Endothelial cell of umbilical vein (primary cell): Measurements from ENCODE around the gene TMEM266. TPM values are rescaled to one million over a fixed set of nuclear protein-coding genes. Genes with fewer than 3 reads are reported as not detected.

Source experiments
- BruUV-seq: library from RNA; stranded (reverse); fragments of 400-500 nt; replicated peaks from 2 replicates; lab custom pipeline; 2021; lab: Mats Ljungman, UMichigan
- CTCF ChIA-PET: fragments of 300-600, 350-600 bp; sonication (Branson Sonifier 250); formaldehyde crosslinking; loops from one replicate; lab custom pipeline; 2021; ENCODE audit warnings: antibody characterized with exemption, inconsistent platforms; lab: Charles Lee
- POLR2A ChIA-PET: fragments of 300-600, 350-600 bp; sonication (Branson Sonifier 250); formaldehyde crosslinking; loops from one replicate; lab custom pipeline; 2021; ENCODE audit warnings: antibody characterized with exemption, inconsistent platforms; lab: Charles Lee
- DNase-seq: peaks from one replicate; pipeline ENCODE4 v3.0.0-alpha.2; 2011; ENCODE audit warnings: low read depth, low spot score
- FAIRE-seq: peaks from 2 replicates; lab custom pipeline; 2011; peaks lifted over from hg19 to GRCh38; lab: Jason Lieb, UNC
- H2AFZ ChIP-seq: 2 replicates; pipeline ENCODE4 v1.6.0; 2012; ENCODE audit warnings: low read depth, low read length, control low read depth, inconsistent platforms
- H3K27ac ChIP-seq: 2 replicates; pipeline ENCODE4 v1.5.1; 2011; ENCODE audit warnings: low read depth, mild to moderate bottlenecking, control low read depth, low read length, moderate library complexity; ENCODE audit not compliant: insufficient read depth
- H3K27me3 ChIP-seq, 2 experiments: 2 replicates each; pipeline versions ENCODE4 v1.6.0 to v1.6.1; 2011; ENCODE audit warnings: low read length in 2 of 2, mixed read lengths in 1 of 2; ENCODE audit not compliant: control insufficient read depth in 2 of 2, insufficient read depth in 2 of 2
- H3K36me3 ChIP-seq, 2 experiments: 2 replicates in 1 of 2; 3 replicates in 1 of 2; pipeline ENCODE4 v1.5.1; 2011; ENCODE audit warnings: low read length in 2 of 2, mild to moderate bottlenecking in 1 of 2, moderate library complexity in 1 of 2; ENCODE audit not compliant: control insufficient read depth in 2 of 2, insufficient read depth in 2 of 2; ENCODE audit errors: extremely low read depth in 1 of 2
- H3K4me1 ChIP-seq: 3 replicates; pipeline ENCODE4 v1.5.1; 2011; ENCODE audit warnings: mild to moderate bottlenecking, low read length; ENCODE audit not compliant: control insufficient read depth, insufficient read depth; ENCODE audit errors: extremely low read depth
- H3K4me2 ChIP-seq: 2 replicates; pipeline ENCODE4 v1.6.1; 2011; ENCODE audit warnings: low read length, control low read depth, mixed read lengths; ENCODE audit not compliant: insufficient read depth
- H3K4me3 ChIP-seq, 3 experiments: fragments of 200-600 bp in 1 of 3; sonication (generic), shearing (Covaris generic) in 1 of 3; replicated peaks in 1 of 3; 2 replicates each; pipeline ENCODE4 v1.5.1; 2011 to 2016; ENCODE audit warnings: control low read depth in 3 of 3, low read length in 3 of 3, mild to moderate bottlenecking in 2 of 3, inconsistent platforms in 1 of 3, low read depth in 1 of 3, moderate library complexity in 1 of 3; ENCODE audit not compliant: insufficient read depth in 1 of 3
- H3K79me2 ChIP-seq: 2 replicates; pipeline ENCODE4 v1.6.0; 2012; ENCODE audit warnings: low read length, inconsistent platforms; ENCODE audit not compliant: control insufficient read depth, insufficient read depth
- H3K9ac ChIP-seq: replicated peaks from 2 replicates; pipeline ENCODE3; 2011; ENCODE audit warnings: low read length, control low read depth; ENCODE audit not compliant: insufficient read depth; ENCODE audit errors: extremely low read depth
- H3K9me1 ChIP-seq: replicated peaks from 3 replicates; pipeline ENCODE4 v1.6.0; 2011; ENCODE audit warnings: mild to moderate bottlenecking, low read length; ENCODE audit not compliant: control insufficient read depth, insufficient read depth; ENCODE audit errors: extremely low read depth
- H3K9me3 ChIP-seq: replicated peaks from 2 replicates; pipeline ENCODE4 v1.5.1; 2012; ENCODE audit warnings: low read length, inconsistent platforms; ENCODE audit not compliant: control insufficient read depth, insufficient read depth
- H4K20me1 ChIP-seq: replicated peaks from 2 replicates; pipeline ENCODE3; 2011; ENCODE audit warnings: mild to moderate bottlenecking, low read length; ENCODE audit not compliant: control insufficient read depth, insufficient read depth; ENCODE audit errors: extremely low read depth
- CTCF ChIP-seq, 2 donors: IDR thresholded peaks; 1 replicate in 1 of 2; 2 replicates in 1 of 2; pipeline ENCODE4 v1.5.1; 2011; ENCODE audit warnings: low read length in 2 of 2, mild to moderate bottlenecking in 2 of 2, moderate library complexity in 2 of 2, control low read depth in 1 of 2, inconsistent platforms in 1 of 2, low read depth in 1 of 2; ENCODE audit not compliant: insufficient read depth in 1 of 2; ENCODE audit errors: extremely low read depth in 1 of 2
- EZH2 ChIP-seq: IDR thresholded peaks from 2 replicates; pipeline ENCODE4 v1.6.1; 2012; ENCODE audit warnings: borderline replicate concordance, low read depth, mild to moderate bottlenecking, moderate library complexity, low read length, inconsistent platforms; ENCODE audit not compliant: severe bottlenecking
- FOS ChIP-seq: IDR thresholded peaks from 2 replicates; pipeline ENCODE4 v1.6.1; 2011; ENCODE audit warnings: mild to moderate bottlenecking, low read length, moderate library complexity, borderline replicate concordance; ENCODE audit not compliant: insufficient read depth
- GATA2 ChIP-seq: IDR thresholded peaks from 2 replicates; pipeline ENCODE4 v1.7.0; 2011; ENCODE audit warnings: low read depth, mild to moderate bottlenecking, moderate library complexity, mixed read lengths, low read length; ENCODE audit not compliant: insufficient read length, insufficient read depth
- JUN ChIP-seq: IDR thresholded peaks from 2 replicates; pipeline ENCODE4 v1.6.1; 2011; ENCODE audit warnings: borderline replicate concordance, low read depth; ENCODE audit not compliant: insufficient read length, insufficient read depth
- MAX ChIP-seq: IDR thresholded peaks from 2 replicates; pipeline ENCODE4 v1.6.1; 2011; ENCODE audit not compliant: insufficient read depth, insufficient read length
- MYC ChIP-seq: IDR thresholded peaks from one replicate; pipeline ENCODE4 v1.6.1; 2011; ENCODE audit warnings: mild to moderate bottlenecking, low read depth, low read length
- POLR2AphosphoS5 ChIP-seq: IDR thresholded peaks from 2 replicates; pipeline ENCODE4 v1.6.1; 2012; ENCODE audit warnings: low read depth, mild to moderate bottlenecking, control low read depth, low read length, moderate library complexity; ENCODE audit not compliant: insufficient read depth
- dilution Hi-C: fragments of 300-500 bp; cut with MboI; formaldehyde crosslinking; loops from one replicate; pipeline ENCODE4 v1.15.0; 2019; ENCODE audit warnings: low sequenced_read_pairs; ENCODE audit not compliant: extremely low pct_ligation_motif_present
- intact Hi-C: fragments of 100-400 bp; cut with micrococcal nuclease; formaldehyde crosslinking; loops from one replicate; pipeline ENCODE4 v1.10.0; 2022
- polyA plus RNA-seq, 4 experiments: library from polyadenylated mRNA; depleted of rRNA in 3 of 4; stranded (reverse) in 3 of 4; unstranded in 1 of 4; fragments of >200 nt; gene quantifications; 2 replicates each; pipeline versions ENCODE4 v1.2.1 to v1.2.3, GENCODE V29; 2011 to 2012; ENCODE audit warnings: missing spikeins in 1 of 4
- total RNA-seq: library from RNA; stranded (reverse); gene quantifications from 2 replicates; pipeline ENCODE4 v1.2.3, GENCODE V29; 2021

TMEM266 gene
- total and polyA plus RNA-seq, 2 donors (not counting 3 experiments of a cell fraction or from before 2014, with no cell fraction given) = not detected

- POLR2A ChIA-PET = no interaction called here
- no peak for DNase-seq
- dilution Hi-C loops = no loop called here
These were observed 124.3 kb downstream of the TMEM266 start for GRCh38 chr15:76183930-76184649.

More at GRCh38 chr15:76183930-76184649, 124.3 kb downstream of the TMEM266 start:
- Histone ChIP-seq H2AFZ (no peak overlapping the region), H4K20me1 (no peaks in the 10 kb centered on the region), H3K4me3 (no peak overlapping the region), H3K9me3 (no peaks in the 10 kb centered on the region), H3K36me3 (no peaks in the 10 kb centered on the region), H3K9ac (no peak overlapping the region), H3K4me1 (peaks cover 3% of the 10 kb centered on the region), H3K9me1 (no peaks in the 10 kb centered on the region), H3K4me2 (no peak overlapping the region), H3K79me2 (no peaks in the 10 kb centered on the region), H3K27ac (no peak overlapping the region), H3K27me3 (peaks cover 0 to 6% of the 10 kb centered on the region in 2 experiments)
- CTCF ChIA-PET = interaction anchor here (1.0 to 4.4 kb wide), 3 partner anchors 19 to 149 kb away, joined by 3 to 40 read pairs (median 14); no protein-coding TSS in a partner anchor
- intact Hi-C loops = no loop called here
- TF ChIP-seq MAX = no peak
- no peak for TF ChIP-seq GATA2
- no peak for TF ChIP-seq JUN
- no peak for TF ChIP-seq MYC
- no peak for TF ChIP-seq FOS
- TF ChIP-seq POLR2AphosphoS5 = no peak
- TF ChIP-seq CTCF (IDR thresholded peaks at IDR 0.05; ENCODE audit: extremely low read depth in 1 of 2, insufficient read depth in 1 of 2, low read depth in 1 of 2, low read length in 2 of 2) = no peak
- no peak for TF ChIP-seq EZH2
- FAIRE-seq = no peak
- BruUV-seq = no TSS peak
